PC-9 (cell line): ENCODE data around the gene TANC1.

Experiments
- EZH2 ChIP-seq: fragments of 200-600 bp; sonication (generic); IDR thresholded peaks from 2 replicates; pipeline ENCODE4 v1.8.0; 2017; ENCODE audit warnings: antibody characterized with exemption, low read depth
- TF ChIP-seq, protein P1 (sequence below): fragments of 200-600 bp; sonication (generic); conservative IDR thresholded peaks from 2 replicates; pipeline ENCODE4 v1.6.1; 2017; ENCODE audit warnings: mixed run types, antibody characterized with exemption, mild to moderate bottlenecking, moderate library complexity

DNA sequence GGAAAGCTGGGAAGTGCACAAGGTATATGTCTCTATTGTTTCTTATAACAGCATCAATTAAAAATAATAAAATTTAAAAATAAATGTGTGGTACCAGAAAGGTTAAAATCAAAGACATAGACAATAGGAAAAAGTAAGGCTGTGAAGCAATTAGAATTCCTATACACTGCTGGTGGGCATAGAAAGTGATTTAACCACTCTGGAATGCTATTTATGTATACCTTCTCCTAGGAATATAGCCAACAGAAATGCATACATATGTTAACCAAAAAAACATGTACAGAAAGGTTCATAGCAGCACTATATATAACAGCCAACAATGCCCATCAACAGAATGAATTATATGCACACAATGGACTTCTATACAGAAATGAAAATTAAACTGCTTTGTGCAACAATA, 275.1 kb downstream of the TANC1 start:
- TF ChIP-seq, protein P1, sequence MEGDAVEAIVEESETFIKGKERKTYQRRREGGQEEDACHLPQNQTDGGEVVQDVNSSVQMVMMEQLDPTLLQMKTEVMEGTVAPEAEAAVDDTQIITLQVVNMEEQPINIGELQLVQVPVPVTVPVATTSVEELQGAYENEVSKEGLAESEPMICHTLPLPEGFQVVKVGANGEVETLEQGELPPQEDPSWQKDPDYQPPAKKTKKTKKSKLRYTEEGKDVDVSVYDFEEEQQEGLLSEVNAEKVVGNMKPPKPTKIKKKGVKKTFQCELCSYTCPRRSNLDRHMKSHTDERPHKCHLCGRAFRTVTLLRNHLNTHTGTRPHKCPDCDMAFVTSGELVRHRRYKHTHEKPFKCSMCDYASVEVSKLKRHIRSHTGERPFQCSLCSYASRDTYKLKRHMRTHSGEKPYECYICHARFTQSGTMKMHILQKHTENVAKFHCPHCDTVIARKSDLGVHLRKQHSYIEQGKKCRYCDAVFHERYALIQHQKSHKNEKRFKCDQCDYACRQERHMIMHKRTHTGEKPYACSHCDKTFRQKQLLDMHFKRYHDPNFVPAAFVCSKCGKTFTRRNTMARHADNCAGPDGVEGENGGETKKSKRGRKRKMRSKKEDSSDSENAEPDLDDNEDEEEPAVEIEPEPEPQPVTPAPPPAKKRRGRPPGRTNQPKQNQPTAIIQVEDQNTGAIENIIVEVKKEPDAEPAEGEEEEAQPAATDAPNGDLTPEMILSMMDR: no peak
- no peak for TF ChIP-seq EZH2
